IMR-90 (cell line): ENCODE data around the gene CREBBP. TPM values are rescaled to one million over a fixed set of nuclear protein-coding genes. Genes with fewer than 3 reads are reported as not detected.

Source experiments
- ATAC-seq: fragments of 200-7000 bp; cut with Tn5 transposase; 2 replicates; pipeline ENCODE4 v1.9.1; 2020; ENCODE audit warnings: low read depth, mild to moderate bottlenecking, moderate library complexity
- BruUV-seq: library from RNA; stranded (reverse); fragments of 400-500 nt; replicated peaks from 2 replicates; lab custom pipeline; 2021; lab: Mats Ljungman, UMichigan
- CTCF ChIA-PET: fragments of 300-600 bp; formaldehyde crosslinking; extraction: SDS; loops from one replicate; lab custom pipeline; 2021; ENCODE audit warnings: antibody characterized with exemption; lab: Yijun Ruan, JAX
- POLR2A ChIA-PET: fragments of 300-600 bp; sonication (Branson Sonifier 250); formaldehyde crosslinking; loops from one replicate; lab custom pipeline; 2022; ENCODE audit warnings: antibody characterized with exemption; ENCODE audit not compliant: unreplicated experiment; lab: Charles Lee
- DNase-seq: peaks from one replicate; pipeline ENCODE4 v3.0.0; 2013
- H2AFZ ChIP-seq: replicated peaks from 2 replicates; pipeline ENCODE3; 2013; ENCODE audit warnings: low read length, mild to moderate bottlenecking; ENCODE audit not compliant: poor library complexity
- H2AK5ac ChIP-seq: 2 replicates; pipeline ENCODE4 v1.6.1; 2013; ENCODE audit warnings: low read depth, low read length, inconsistent platforms
- H2AK9ac ChIP-seq: replicated peaks from 2 replicates; pipeline ENCODE3; 2013; ENCODE audit warnings: mild to moderate bottlenecking, low read depth, low read length, moderate library complexity; ENCODE audit not compliant: poor library complexity
- H2BK120ac ChIP-seq: 2 replicates; pipeline ENCODE4 v1.6.1; 2013; ENCODE audit warnings: low read depth, low read length, inconsistent platforms
- H2BK15ac ChIP-seq: 3 replicates; pipeline ENCODE4 v1.6.1; 2013; ENCODE audit warnings: low read depth, low read length, inconsistent platforms
- H2BK20ac ChIP-seq: 2 replicates; pipeline ENCODE4 v1.6.1; 2013; ENCODE audit warnings: low read depth, mild to moderate bottlenecking, inconsistent platforms, low read length, moderate library complexity
- H2BK5ac ChIP-seq: 2 replicates; pipeline ENCODE4 v1.6.1; 2013; ENCODE audit warnings: mild to moderate bottlenecking, low read depth, low read length, inconsistent platforms; ENCODE audit not compliant: poor library complexity, severe bottlenecking
- H3K14ac ChIP-seq: replicated peaks from 2 replicates; pipeline ENCODE4 v1.6.1; 2013; ENCODE audit warnings: low read depth, low read length, inconsistent platforms
- H3K18ac ChIP-seq: 2 replicates; pipeline ENCODE4 v1.6.1; 2013; ENCODE audit warnings: low read depth, low read length, control low read depth
- H3K23ac ChIP-seq: 2 replicates; pipeline ENCODE4 v1.6.1; 2013; ENCODE audit warnings: low read depth, low read length, inconsistent platforms
- H3K27ac ChIP-seq: 2 replicates; pipeline ENCODE4 v1.5.1; 2013; ENCODE audit warnings: mild to moderate bottlenecking, control low read depth, low read length; ENCODE audit not compliant: insufficient read depth
- H3K27me3 ChIP-seq: 2 replicates; pipeline ENCODE4 v1.6.1; 2013; ENCODE audit warnings: low read length; ENCODE audit not compliant: control insufficient read depth, insufficient read depth
- H3K36me3 ChIP-seq: 2 replicates; pipeline ENCODE4 v1.6.1; 2013; ENCODE audit warnings: low read length, mixed read lengths; ENCODE audit not compliant: control insufficient read depth, insufficient read depth
- H3K4ac ChIP-seq: 2 replicates; pipeline ENCODE4 v1.6.1; 2013; ENCODE audit warnings: low read depth, low read length, inconsistent platforms
- H3K4me1 ChIP-seq: 2 replicates; pipeline ENCODE4 v1.6.1; 2013; ENCODE audit warnings: low read length, mixed read lengths; ENCODE audit not compliant: control insufficient read depth, insufficient read depth
- H3K4me2 ChIP-seq: 2 replicates; pipeline ENCODE4 v1.6.1; 2013; ENCODE audit warnings: low read depth, mild to moderate bottlenecking, control low read depth, low read length, moderate library complexity
- H3K4me3 ChIP-seq: 2 replicates; pipeline ENCODE4 v1.5.1; 2013; ENCODE audit warnings: low read depth, mild to moderate bottlenecking, control low read depth, low read length, moderate library complexity; ENCODE audit not compliant: insufficient read depth
- H3K56ac ChIP-seq: 2 replicates; pipeline ENCODE4 v1.6.1; 2013; ENCODE audit warnings: low read length, inconsistent platforms; ENCODE audit not compliant: insufficient read depth; ENCODE audit errors: extremely low read depth
- H3K79me1 ChIP-seq, 2 experiments: 2 replicates each; pipeline ENCODE4 v1.6.1; 2013; ENCODE audit warnings: low read length in 2 of 2, inconsistent platforms in 1 of 2, low read depth in 1 of 2
- H3K9ac ChIP-seq: 2 replicates; pipeline ENCODE4 v1.6.1; 2013; ENCODE audit warnings: low read depth, low read length, control low read depth
- H3K9me1 ChIP-seq: 2 replicates; pipeline ENCODE4 v1.6.1; 2013; ENCODE audit warnings: low read length, inconsistent platforms; ENCODE audit not compliant: insufficient read depth
- H3K9me3 ChIP-seq: 2 replicates; pipeline ENCODE4 v1.6.1; 2013; ENCODE audit warnings: low read length; ENCODE audit not compliant: control insufficient read depth, insufficient read depth
- H4K20me1 ChIP-seq: 2 replicates; pipeline ENCODE4 v1.6.1; 2013; ENCODE audit warnings: low read length, inconsistent platforms; ENCODE audit not compliant: insufficient read depth
- H4K5ac ChIP-seq: 2 replicates; pipeline ENCODE4 v1.6.1; 2013; ENCODE audit warnings: mild to moderate bottlenecking, low read depth, low read length, control low read depth
- H4K8ac ChIP-seq, 2 experiments: 2 replicates each; pipeline ENCODE4 v1.6.1; 2013; ENCODE audit warnings: low read depth in 2 of 2, low read length in 2 of 2, control low read depth in 1 of 2, inconsistent platforms in 1 of 2
- H4K91ac ChIP-seq: 2 replicates; pipeline ENCODE4 v1.6.1; 2013; ENCODE audit warnings: low read depth, low read length, inconsistent platforms; ENCODE audit not compliant: insufficient read depth
- BHLHE40 ChIP-seq: fragments of 150-350 bp; IDR thresholded peaks from 2 replicates; pipeline ENCODE4 v1.6.1; 2016; ENCODE audit warnings: mild to moderate bottlenecking, low read depth, low read length
- CEBPB ChIP-seq: IDR thresholded peaks from 2 replicates; pipeline ENCODE4 v1.6.1; 2012; ENCODE audit warnings: low read depth, low read length, improper control_type of control experiment
- MAFK ChIP-seq: IDR thresholded peaks from 2 replicates; pipeline ENCODE4 v1.6.1; 2012; ENCODE audit warnings: low read depth, low read length, improper control_type of control experiment
- MAZ ChIP-seq: IDR thresholded peaks from 2 replicates; pipeline ENCODE4 v1.6.1; 2012; ENCODE audit warnings: low read depth, mild to moderate bottlenecking, low read length, improper control_type of control experiment, moderate library complexity, borderline replicate concordance
- MXI1 ChIP-seq: IDR thresholded peaks from 2 replicates; pipeline ENCODE4 v1.6.1; 2012; ENCODE audit warnings: low read depth, mild to moderate bottlenecking, low read length, moderate library complexity, borderline replicate concordance
- NFE2L2 ChIP-seq: fragments of 150-350 bp; IDR thresholded peaks from 2 replicates; pipeline ENCODE4 v1.6.1; 2016; ENCODE audit warnings: low read depth, mild to moderate bottlenecking, low read length
- POLR2A ChIP-seq: IDR thresholded peaks from 2 replicates; pipeline ENCODE4 v1.6.1; 2012; ENCODE audit warnings: mild to moderate bottlenecking, low read depth, low read length
- RAD21 ChIP-seq: IDR thresholded peaks from 2 replicates; pipeline ENCODE4 v1.6.1; 2012; ENCODE audit warnings: low read length, improper control_type of control experiment
- RCOR1 ChIP-seq: IDR thresholded peaks from 2 replicates; pipeline ENCODE4 v1.6.1; 2012; ENCODE audit warnings: mild to moderate bottlenecking, low read length, improper control_type of control experiment; ENCODE audit not compliant: insufficient replicate concordance
- RFX5 ChIP-seq: IDR thresholded peaks from 2 replicates; pipeline ENCODE4 v1.8.0; 2012; ENCODE audit warnings: low read depth, mild to moderate bottlenecking, low read length, moderate library complexity
- SMC3 ChIP-seq: fragments of 150-350 bp; IDR thresholded peaks from 2 replicates; pipeline ENCODE4 v1.6.1; 2016; ENCODE audit warnings: low read depth, mild to moderate bottlenecking, antibody characterized with exemption, low read length, moderate library complexity
- WGBS, 2 experiments: methylation state at CpG; one replicate each; pipeline versions ENCODE4 v1.1.5 to v1.1.7; 2013; ENCODE audit warnings: missing lambda C conversion rate in 2 of 2; ENCODE audit not compliant: insufficient read length in 1 of 2; ENCODE audit errors: extremely low coverage in 2 of 2; 5-methylcytosine and 5-hydroxymethylcytosine counted together
- dilution Hi-C: fragments of 300-500 bp; cut with HindIII; formaldehyde crosslinking; loops from one replicate; pipeline ENCODE4 v1.14.3; 2018; ENCODE audit warnings: low sequenced_read_pairs; ENCODE audit not compliant: unreplicated experiment
- in situ Hi-C: fragments of 300-500 bp; cut with MboI; formaldehyde crosslinking; loops from 3 replicates; pipeline ENCODE4 v1.14.3; 2019; ENCODE audit warnings: low sequenced_read_pairs, inconsistent platforms, mixed read lengths
- intact Hi-C: fragments of 100-400 bp; cut with micrococcal nuclease; formaldehyde crosslinking; loops from 2 replicates; pipeline ENCODE4 v1.10.0; 2022
- polyA plus RNA-seq, 3 experiments: library from polyadenylated mRNA; depleted of rRNA; stranded (reverse); fragments of >200 nt; gene quantifications; 2 replicates each; pipeline ENCODE4 v1.2.3, GENCODE V29; 2012; ENCODE audit warnings: low replicate concordance in 1 of 3
- total RNA-seq: library from RNA; depleted of rRNA; stranded (reverse); fragments of >200 nt; gene quantifications from 2 replicates; pipeline ENCODE4 v1.2.3, GENCODE V29; 2012
- TF ChIP-seq, protein P1 (sequence below): fragments of 150-350 bp; IDR thresholded peaks from 2 replicates; pipeline ENCODE4 v1.6.1; 2016; ENCODE audit warnings: low read depth, mild to moderate bottlenecking, low read length, moderate library complexity, borderline replicate concordance
- TF ChIP-seq, protein P2 (sequence below): fragments of 150-350 bp; IDR thresholded peaks from 2 replicates; pipeline ENCODE4 v1.6.1; 2017; ENCODE audit warnings: mild to moderate bottlenecking, antibody characterized with exemption, low read length, low read depth

CREBBP gene
- total and polyA plus RNA-seq, 2 of the 4 experiments (the other 2 are of a cell fraction): 7.3 to 12.5 TPM

- TF ChIP-seq MAFK: no peak
Measured at GRCh38 chr16:3731126-3731935, 149.2 kb downstream of the CREBBP start (continued).

- ChIA-PET CTCF (no interaction called here), POLR2A (no interaction called here)
- Histone ChIP-seq H3K79me1 (peaks cover 4 to 46% of the 10 kb centered on the region in 2 experiments; a peak in 3 of 4 replicates), H3K56ac (no peak overlapping the region), H4K8ac (no peak overlapping the region), H2BK20ac (no peak overlapping the region), H3K4ac (no peak overlapping the region), H3K36me3 (peaks cover 79% of the 10 kb centered on the region), H3K9me3 (no peaks in the 10 kb centered on the region), H3K4me3 (no peak overlapping the region), H2BK5ac (no peak overlapping the region), H3K18ac (no peak overlapping the region), H3K14ac (no peak overlapping the region), H2BK120ac (no peak overlapping the region), H3K9me1 (0 out of 2 replicates have a peak, but pooled peaks cover 4% of the 10 kb centered on the region), H3K9ac (no peak overlapping the region), H4K91ac (no peak overlapping the region), H2BK15ac (no peak overlapping the region), H3K27ac (no peak overlapping the region), H3K23ac (no peak overlapping the region), H4K5ac (no peak overlapping the region), H3K4me2 (no peak overlapping the region), H3K27me3 (no peaks in the 10 kb centered on the region), H2AK9ac (no peak overlapping the region), H2AK5ac (no peak overlapping the region), H4K20me1 (peaks cover 21% of the 10 kb centered on the region), H3K4me1 (no peaks in the 10 kb centered on the region), H2AFZ (no peak overlapping the region)
- WGBS, 2 experiments: 95% methylated on average over 17 of the region's 24 CpGs; no CpG with 5 or more reads in 1 of the 2 experiments
- no peak for DNase-seq
- in situ Hi-C loops (no loop called here), intact Hi-C loops (no loop called here), dilution Hi-C loops (no loop called here)
- BruUV-seq: no TSS peak
- ATAC-seq: no peak
- TF ChIP-seq, protein P1, sequence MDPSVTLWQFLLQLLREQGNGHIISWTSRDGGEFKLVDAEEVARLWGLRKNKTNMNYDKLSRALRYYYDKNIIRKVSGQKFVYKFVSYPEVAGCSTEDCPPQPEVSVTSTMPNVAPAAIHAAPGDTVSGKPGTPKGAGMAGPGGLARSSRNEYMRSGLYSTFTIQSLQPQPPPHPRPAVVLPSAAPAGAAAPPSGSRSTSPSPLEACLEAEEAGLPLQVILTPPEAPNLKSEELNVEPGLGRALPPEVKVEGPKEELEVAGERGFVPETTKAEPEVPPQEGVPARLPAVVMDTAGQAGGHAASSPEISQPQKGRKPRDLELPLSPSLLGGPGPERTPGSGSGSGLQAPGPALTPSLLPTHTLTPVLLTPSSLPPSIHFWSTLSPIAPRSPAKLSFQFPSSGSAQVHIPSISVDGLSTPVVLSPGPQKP: no peak
- TF ChIP-seq, protein P2, sequence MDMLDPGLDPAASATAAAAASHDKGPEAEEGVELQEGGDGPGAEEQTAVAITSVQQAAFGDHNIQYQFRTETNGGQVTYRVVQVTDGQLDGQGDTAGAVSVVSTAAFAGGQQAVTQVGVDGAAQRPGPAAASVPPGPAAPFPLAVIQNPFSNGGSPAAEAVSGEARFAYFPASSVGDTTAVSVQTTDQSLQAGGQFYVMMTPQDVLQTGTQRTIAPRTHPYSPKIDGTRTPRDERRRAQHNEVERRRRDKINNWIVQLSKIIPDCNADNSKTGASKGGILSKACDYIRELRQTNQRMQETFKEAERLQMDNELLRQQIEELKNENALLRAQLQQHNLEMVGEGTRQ: no peak
- TF ChIP-seq MXI1 (no peak), RAD21 (no peak), SMC3 (no peak), RCOR1 (no peak), POLR2A (no peak), CEBPB (no peak), MAZ (no peak), NFE2L2 (no peak), BHLHE40 (no peak), RFX5 (no peak), MAFK (no peak)
Measured at GRCh38 chr16:3730161-3731125, 150.1 kb downstream of the CREBBP start.
